Ovary (tissue), 3 donors: ENCODE measurements around the gene SIRT4.

Experiments
- CTCF ChIP-seq, 3 donors: fragments of 450-650 bp in 2 of 3; fragments of 200-600 bp in 1 of 3; IDR thresholded peaks; one replicate each; pipeline versions ENCODE4 v1.5.1 to v1.8.0; 2016 to 2022; ENCODE audit warnings: antibody characterized with exemption in 3 of 3, mild to moderate bottlenecking in 1 of 3
- EP300 ChIP-seq: sonication (generic); formaldehyde crosslinking; IDR thresholded peaks from one replicate; pipeline ENCODE4 v1.6.1; 2017; ENCODE audit warnings: antibody characterized with exemption
- POLR2A ChIP-seq: fragments of 450-650 bp; IDR thresholded peaks from one replicate; pipeline ENCODE4 v1.6.1; 2017; ENCODE audit warnings: antibody characterized with exemption, mild to moderate bottlenecking, moderate library complexity
- donor health status: DM: no; HTN: no; CAD: no.

GRCh38 chr12:120254809-120255208 lies 47.3 kb upstream of the SIRT4 start:
- TF ChIP-seq CTCF (IDR thresholded peaks at IDR 0.05), result no peak
- no peak for TF ChIP-seq POLR2A
- TF ChIP-seq EP300, result no peak
